Endothelial cell (in vitro differentiated cells): ENCODE data around the gene IQGAP2. TPM values are rescaled to one million over a fixed set of nuclear protein-coding genes. Genes with fewer than 3 reads are reported as not detected.
"Not testable (repeated sequence)": the region's sequence is repeated elsewhere in the genome, so short reads cannot be mapped to it uniquely, and the experiment has no call there.

Source experiments
- DNase-seq: peaks from one replicate; pipeline ENCODE4 v3.0.0; 2021; ENCODE audit warnings: low spot score
- H3K27ac Mint-ChIP-seq: one replicate; pipeline ENCODE4 v1.8.0; 2021; ENCODE audit warnings: mixed read lengths, inconsistent platforms; ENCODE audit not compliant: unreplicated experiment
- H3K27me3 Mint-ChIP-seq: one replicate; pipeline ENCODE4 v1.8.0; 2021; ENCODE audit warnings: mild to moderate bottlenecking, moderate library complexity, mixed read lengths, inconsistent platforms; ENCODE audit not compliant: unreplicated experiment
- H3K36me3 Mint-ChIP-seq: one replicate; pipeline ENCODE4 v1.8.0; 2021; ENCODE audit warnings: mild to moderate bottlenecking, low read depth, mixed read lengths, inconsistent platforms; ENCODE audit not compliant: unreplicated experiment
- H3K4me1 Mint-ChIP-seq: one replicate; pipeline ENCODE4 v1.8.0; 2021; ENCODE audit warnings: mild to moderate bottlenecking, mixed read lengths, inconsistent platforms; ENCODE audit not compliant: unreplicated experiment
- H3K4me3 Mint-ChIP-seq: one replicate; pipeline ENCODE4 v1.8.0; 2021; ENCODE audit warnings: mild to moderate bottlenecking, mixed read lengths, inconsistent platforms; ENCODE audit not compliant: unreplicated experiment
- H3K9me3 Mint-ChIP-seq: one replicate; pipeline ENCODE4 v1.8.0; 2021; ENCODE audit warnings: mixed read lengths, inconsistent platforms; ENCODE audit not compliant: unreplicated experiment
- CTCF ChIP-seq: fragments of 200-600 bp; sonication (generic); IDR thresholded peaks from one replicate; pipeline ENCODE4 v1.5.0; 2021; ENCODE audit warnings: antibody characterized with exemption; ENCODE audit not compliant: unreplicated experiment
- total RNA-seq: library from RNA; stranded (reverse); fragmentation: NEBNext Ultra II Directional; extraction: Animal tissue kit (Norgen Biotek cat#: 25700); gene quantifications from one replicate; pipeline ENCODE4 v1.2.1, GENCODE V29; 2021; ENCODE audit not compliant: unreplicated experiment

IQGAP2 gene
- total RNA-seq, 1 donor from 2014 or later, result 43.4 TPM

GRCh38 chr5:76504901-76505564 lies 101.9 kb downstream of the IQGAP2 start:
- Mint-ChIP-seq H3K4me3 (no peak overlapping the region), H3K4me1 (peaks cover 2% of the 10 kb centered on the region), H3K27ac (no peak overlapping the region), H3K27me3 (no peaks in the 10 kb centered on the region), H3K36me3 (no peaks in the 10 kb centered on the region), H3K9me3 (no peaks in the 10 kb centered on the region)
- no peak for DNase-seq
- no peak for TF ChIP-seq CTCF

- Mint-ChIP-seq H3K36me3 (no peaks in the 10 kb centered on the region), H3K4me1 (no peaks in the 10 kb centered on the region), H3K27me3 (no peaks in the 10 kb centered on the region), H3K9me3 (no peaks in the 10 kb centered on the region), H3K27ac (no peak overlapping the region), H3K4me3 (no peak overlapping the region)
- DNase-seq, result no peak
- TF ChIP-seq CTCF, result no peak
Measured at GRCh38 chr5:76513476-76513875, 110.4 kb downstream of the IQGAP2 start.

- H3K27me3 Mint-ChIP-seq, result no peaks in the 10 kb centered on the region
- no peaks in the 10 kb centered on the region for H3K4me1 Mint-ChIP-seq
- no peak overlapping the region for H3K4me3 Mint-ChIP-seq
- H3K36me3 Mint-ChIP-seq, result no peaks in the 10 kb centered on the region
- DNase-seq, result no peak
- no peaks in the 10 kb centered on the region for H3K9me3 Mint-ChIP-seq
- TF ChIP-seq CTCF, result no peak
- no peak overlapping the region for H3K27ac Mint-ChIP-seq
Measured at GRCh38 chr5:76514292-76514691, 111.2 kb downstream of the IQGAP2 start.

GRCh38 chr5:76514713-76515112 lies 111.6 kb downstream of the IQGAP2 start:
- no peak for DNase-seq
- no peaks in the 10 kb centered on the region for H3K36me3 Mint-ChIP-seq
- no peak overlapping the region for H3K27ac Mint-ChIP-seq
- H3K4me1 Mint-ChIP-seq, result no peaks in the 10 kb centered on the region
- H3K4me3 Mint-ChIP-seq, result no peak overlapping the region
- TF ChIP-seq CTCF, result no peak
- H3K27me3 Mint-ChIP-seq, result no peaks in the 10 kb centered on the region
- H3K9me3 Mint-ChIP-seq, result no peaks in the 10 kb centered on the region

- Mint-ChIP-seq H3K4me3 (no peak overlapping the region), H3K27me3 (no peaks in the 10 kb centered on the region), H3K36me3 (no peaks in the 10 kb centered on the region), H3K27ac (no peak overlapping the region), H3K4me1 (no peaks in the 10 kb centered on the region), H3K9me3 (no peaks in the 10 kb centered on the region)
- no peak for TF ChIP-seq CTCF
- DNase-seq, result no peak
Measured at GRCh38 chr5:76517334-76517733, 114.2 kb downstream of the IQGAP2 start.

GRCh38 chr5:76518246-76518645 lies 115.2 kb downstream of the IQGAP2 start:
- not testable (repeated sequence) for H3K4me1 Mint-ChIP-seq, H3K36me3 Mint-ChIP-seq, H3K27ac Mint-ChIP-seq, H3K27me3 Mint-ChIP-seq, H3K4me3 Mint-ChIP-seq, DNase-seq, H3K9me3 Mint-ChIP-seq
